HG03064 (cell line): ENCODE data around the gene PTPN21.

Experiments
- ATAC-seq: cut with Tn5 transposase; IDR thresholded peaks from one replicate; pipeline ENCODE4 v1.9.1; 2021; ENCODE audit warnings: low read depth; ENCODE audit not compliant: unreplicated experiment

The PTPN21 gene

DNA sequence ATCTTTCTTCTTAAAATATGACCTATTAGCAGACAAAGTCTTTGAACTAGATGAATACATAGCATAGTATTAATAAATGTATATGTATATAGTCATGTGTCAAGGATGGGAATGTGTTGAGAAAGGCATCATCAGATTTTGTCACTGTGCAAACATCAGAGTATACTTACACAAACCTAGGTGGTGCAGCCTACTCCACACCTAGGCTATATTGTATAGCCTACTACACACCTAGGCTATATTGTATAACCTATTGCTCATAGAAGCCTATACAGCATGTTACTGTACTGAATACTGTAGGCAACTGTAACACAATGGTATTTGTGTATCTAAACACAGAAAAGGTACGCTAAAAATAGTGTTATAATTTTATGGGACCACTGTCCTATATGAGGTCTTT is 47.6 kb downstream of the PTPN21 start:
- no peak for ATAC-seq

DNA sequence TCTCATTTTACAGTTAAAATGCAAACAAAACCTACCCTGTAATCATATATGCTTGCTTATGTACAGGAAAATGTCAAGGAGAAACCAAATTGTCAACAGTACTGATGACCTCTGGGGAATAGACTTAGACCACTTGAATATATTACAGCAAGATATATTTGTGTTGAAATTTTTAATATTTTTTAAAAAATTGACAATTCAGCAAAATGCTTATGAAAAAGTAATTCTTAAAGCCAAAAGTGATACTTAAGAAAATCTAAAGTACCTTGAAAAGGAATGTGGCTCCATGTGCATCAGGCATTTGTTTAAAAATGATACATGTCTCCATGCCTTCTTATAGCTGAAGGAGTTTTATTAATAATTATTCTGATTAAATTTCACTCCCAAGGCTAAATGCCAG is 49.2 kb downstream of the PTPN21 start:
- no peak for ATAC-seq

DNA sequence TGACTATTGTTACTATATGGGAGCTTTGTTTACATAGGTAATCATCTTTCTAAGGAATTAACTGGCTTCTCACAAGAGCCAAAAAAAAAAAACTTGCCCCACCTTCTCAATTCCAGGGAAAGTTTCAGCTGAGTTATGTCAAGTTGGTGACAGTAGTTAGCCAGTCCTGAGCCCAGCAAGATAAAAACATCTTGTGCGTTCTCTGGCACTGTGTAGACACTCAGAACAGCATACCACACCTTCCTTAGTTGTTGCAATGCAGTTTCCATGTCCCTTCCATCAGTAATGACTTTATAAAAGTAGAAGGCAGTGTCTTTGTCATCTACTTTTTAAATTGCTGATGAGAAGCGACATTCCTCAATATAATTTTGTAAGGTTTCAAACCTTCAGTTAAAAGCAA is 50.2 kb downstream of the PTPN21 start:
- ATAC-seq: no peak

DNA sequence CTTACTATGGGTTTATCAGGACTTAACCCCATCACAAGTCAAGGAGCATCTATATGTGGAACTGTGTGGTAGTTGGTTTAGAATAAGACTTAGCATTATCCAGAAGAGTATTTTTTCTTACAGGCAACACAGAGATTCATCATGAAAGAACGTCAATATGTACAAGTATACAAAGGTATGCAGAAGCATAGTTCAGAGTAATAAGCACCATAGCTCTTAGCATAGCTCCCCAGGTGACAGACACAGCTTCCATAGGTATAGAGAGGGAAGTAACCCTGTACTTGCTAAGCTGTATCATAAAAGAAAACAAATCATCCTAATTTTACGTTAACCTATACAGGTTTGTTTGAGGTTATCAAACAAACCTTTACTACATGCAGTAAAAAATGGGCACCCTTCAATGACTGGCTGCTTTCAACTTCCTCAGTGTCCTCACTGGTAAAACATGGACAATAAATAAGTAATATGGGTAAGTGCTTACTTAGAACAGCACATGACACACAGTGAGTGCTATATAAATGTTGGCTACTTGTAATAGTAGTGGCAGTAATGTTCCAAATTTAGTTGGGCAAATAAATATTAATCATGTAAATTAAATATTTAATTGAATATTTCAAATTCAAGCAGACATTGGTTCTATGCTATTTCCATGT is 50.9 kb downstream of the PTPN21 start:
- ATAC-seq: no peak

DNA sequence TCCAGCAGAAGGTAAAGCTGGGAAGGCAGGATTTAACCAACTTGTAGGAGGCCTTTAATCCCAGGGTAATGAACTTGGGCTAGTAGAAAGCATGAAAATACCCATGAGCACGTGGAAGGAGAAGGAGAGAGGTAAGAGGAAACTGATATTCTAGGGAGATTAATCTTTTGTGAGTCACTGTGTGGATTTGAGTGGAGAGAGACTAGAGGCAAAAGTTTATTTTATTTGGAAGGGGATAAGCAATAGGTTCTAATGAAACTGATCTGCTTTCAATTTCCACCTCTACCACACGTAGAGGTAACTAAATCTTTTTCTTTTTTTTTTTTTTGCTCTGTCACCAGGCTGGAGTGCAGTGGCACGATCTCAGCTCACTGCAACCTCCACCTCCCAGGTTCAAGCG is 52.1 kb downstream of the PTPN21 start:
- no peak for ATAC-seq

DNA sequence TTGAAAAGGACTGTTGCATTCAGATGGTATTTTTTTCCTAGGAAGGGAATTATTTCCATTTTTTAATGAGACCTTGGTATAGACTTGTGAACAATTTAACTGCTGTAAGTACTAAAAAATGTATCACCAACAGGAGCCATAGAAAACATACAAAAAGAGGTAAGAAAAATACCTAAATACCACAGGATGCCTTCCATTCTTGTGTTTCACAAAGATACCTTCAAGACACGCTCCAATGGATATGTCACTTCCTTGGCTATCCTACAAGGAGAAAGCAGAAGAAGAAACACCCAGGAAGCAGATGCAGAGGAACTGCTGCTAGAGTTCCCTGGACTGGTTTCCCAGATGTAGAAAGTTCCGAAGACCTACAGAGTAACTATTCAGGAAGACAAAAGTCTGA is 54.2 kb downstream of the PTPN21 start:
- ATAC-seq: no peak

DNA sequence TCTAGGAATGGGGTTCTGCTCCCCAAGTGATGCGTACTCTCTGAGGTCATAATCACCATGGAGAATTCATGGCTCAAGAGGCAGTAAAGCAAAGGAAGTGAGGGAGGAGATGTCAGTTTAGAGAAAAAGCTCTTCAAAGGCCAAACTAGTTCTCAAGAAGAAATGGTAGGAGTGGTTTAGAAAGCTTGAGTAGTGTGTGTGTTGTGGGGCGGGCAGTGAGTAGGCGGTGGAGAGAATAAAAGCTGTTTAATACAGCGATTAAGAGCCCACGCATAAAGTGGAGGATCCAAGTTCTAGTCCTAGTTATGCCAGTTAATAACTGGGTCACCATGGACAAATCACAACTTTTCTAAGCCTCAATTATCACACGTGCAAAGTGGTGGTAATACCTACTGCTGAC is 55.6 kb downstream of the PTPN21 start:
- no peak for ATAC-seq

DNA sequence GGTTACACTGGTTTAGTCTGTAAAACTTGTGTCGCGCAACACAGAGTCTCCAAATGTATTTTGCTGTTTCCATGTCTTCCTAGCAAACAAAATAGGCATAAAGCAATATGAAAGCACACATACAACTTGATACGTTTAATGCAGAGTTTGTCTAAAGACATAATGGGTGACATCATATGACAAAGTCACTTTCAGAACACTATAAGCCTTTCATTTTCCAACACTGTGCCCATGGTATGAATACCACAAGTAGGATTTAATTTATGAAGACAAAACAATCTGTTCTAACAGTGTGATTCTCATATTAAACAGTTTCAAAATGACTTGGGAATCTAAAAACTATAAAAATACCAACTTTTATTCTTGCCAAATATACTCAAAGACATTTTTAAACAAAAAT is 58.4 kb downstream of the PTPN21 start:
- no peak for ATAC-seq

DNA sequence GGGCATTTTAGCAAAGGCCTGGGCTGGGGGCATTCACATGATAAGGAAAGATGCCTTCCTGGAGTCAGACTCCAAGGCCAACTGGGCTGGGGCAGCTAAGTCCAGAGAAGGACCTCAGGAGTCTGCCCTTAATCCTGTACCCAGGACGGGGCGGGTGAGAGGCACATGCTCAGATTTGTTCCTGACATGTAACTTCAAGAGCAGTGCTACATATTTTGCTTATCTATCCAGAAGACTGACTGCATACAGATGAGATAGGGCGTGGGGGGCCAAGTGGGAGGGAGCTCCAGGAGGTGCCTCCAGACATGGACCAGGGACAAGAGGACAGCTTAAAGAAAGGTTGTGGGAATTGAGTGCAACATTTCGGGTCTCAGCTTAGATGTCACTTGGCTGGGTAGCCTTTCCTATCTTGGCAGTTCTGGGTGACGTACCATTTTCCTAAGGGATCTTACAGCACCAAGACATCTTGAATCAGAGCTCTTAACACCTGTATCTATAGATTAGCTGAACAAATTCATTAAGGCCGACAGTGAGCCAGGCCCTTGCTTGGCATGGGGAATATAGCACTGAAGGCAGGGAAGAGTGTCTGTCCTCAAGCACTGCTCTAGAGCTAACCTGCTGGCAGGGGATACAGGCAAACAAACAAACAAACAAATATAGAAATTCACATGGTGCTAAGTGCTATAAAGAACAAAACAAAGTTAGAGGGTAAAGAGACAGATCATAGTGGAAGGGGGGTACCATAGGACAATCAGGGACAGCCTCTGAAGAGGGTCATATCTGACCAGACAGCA is 61.2 kb downstream of the PTPN21 start:
- no peak for ATAC-seq

DNA sequence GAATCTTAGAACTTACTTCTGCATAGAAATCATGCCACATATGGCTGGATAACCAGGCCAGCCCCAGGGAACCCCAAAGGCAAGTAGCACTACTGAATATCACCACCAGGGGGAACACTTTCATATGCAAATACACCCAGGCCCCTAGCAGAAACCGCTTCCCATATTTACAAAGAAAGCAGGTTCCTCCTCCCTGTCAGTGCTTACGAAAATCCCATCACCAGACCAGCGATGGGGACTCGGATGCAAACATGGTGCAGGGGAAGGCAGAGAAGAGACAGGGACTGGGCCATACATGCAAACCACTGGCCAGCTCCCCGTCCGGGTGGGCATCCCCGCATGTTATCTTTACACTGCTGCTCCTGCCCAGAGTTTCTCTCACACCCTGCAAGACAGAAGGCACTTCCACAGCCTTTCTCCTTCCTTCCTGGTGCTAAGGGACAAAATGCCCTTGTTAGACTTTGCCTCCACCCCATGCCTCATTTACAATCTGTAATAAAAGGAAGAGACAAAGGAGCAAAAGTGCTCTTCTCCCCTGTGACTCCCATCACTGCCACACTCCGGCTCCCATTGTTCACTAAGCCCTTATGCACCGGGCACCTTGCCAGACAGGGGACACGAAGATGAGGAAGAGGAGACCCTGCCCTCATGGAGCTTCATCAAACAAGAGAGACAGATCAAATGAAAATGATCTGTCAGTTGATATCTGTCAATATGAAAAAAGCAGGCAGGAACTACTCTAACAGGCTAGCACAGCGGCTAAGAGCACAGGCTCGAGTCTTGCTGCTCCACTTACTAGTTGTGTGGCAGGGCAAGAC is 62.3 kb downstream of the PTPN21 start:
- ATAC-seq: peak; percentile 85

DNA sequence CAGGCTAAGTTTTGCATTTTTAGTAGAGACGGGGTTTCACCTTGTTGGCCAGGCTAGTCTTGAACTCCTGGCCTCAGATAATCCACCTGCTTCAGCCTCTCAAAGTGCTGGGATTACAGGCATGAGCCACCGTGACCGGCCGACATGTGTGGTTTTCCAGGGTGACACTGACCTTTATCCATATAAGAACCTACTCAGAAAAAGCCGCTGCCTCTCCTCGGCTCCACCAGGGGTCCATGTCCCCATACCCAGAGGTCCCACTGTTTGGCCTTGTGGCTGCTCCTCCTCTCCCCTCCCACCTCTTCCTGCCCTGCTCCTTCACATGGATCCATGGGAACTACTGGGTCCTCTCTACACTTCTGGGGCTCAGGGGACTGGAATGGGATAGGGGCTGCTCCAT is 64.6 kb downstream of the PTPN21 start:
- no peak for ATAC-seq

DNA sequence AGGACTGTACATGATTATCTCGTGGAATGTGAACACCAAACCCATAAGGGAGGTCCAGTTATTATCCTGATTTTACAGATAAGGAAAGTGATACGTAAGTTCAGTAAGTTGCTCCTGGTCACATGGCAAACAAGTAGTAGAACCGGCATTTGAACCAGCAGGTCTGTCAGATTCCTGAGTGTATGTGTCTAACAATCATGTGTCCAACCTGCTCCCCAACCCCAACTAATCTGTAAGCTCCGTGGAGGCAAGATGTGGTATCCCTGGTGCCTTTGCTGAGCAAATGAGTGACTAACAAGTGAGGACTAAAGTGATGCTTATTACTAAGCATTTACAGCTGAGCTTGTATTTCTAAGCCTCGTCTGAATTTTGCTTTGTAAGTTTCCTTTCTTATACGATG is 65.9 kb downstream of the PTPN21 start:
- ATAC-seq: no peak

DNA sequence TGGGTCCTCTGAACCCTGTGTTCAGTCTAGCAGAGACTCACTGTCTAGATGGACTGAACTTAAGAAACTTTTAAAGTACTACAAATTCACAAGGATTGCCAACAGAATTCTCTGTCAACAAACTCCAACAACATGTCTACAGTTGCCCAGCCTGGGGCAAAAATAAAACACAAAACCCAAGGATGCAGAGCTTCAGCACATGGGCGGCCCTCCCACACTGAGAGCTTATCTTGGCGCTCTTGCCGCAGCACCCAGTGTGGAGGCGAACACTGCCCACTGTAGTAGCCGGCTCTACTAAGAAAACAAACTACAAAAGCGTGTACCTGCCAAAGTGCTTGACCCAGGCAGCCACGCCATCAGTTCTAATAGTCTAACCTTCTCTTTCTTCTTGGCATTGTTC is 66.7 kb downstream of the PTPN21 start:
- no peak for ATAC-seq

DNA sequence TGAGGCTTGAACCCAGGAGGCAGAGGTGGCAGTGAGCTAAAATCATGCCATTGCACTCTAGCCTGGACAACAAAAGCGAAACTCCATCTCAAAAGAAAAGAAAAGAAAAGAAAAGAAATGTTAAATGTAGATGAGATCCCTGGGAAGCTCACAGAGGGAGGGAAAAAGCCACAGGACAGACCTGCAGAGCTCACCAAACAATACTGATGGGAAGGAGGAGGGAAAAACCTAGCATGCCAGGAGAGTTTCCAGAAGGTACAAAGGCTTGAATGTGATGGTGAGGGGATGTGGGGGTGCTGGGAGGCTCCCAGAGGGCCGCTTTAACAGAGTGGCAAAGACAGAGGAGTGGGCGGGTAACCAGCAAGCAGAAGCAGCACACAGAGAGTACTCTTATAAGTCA is 72.3 kb downstream of the PTPN21 start:
- ATAC-seq: no peak

DNA sequence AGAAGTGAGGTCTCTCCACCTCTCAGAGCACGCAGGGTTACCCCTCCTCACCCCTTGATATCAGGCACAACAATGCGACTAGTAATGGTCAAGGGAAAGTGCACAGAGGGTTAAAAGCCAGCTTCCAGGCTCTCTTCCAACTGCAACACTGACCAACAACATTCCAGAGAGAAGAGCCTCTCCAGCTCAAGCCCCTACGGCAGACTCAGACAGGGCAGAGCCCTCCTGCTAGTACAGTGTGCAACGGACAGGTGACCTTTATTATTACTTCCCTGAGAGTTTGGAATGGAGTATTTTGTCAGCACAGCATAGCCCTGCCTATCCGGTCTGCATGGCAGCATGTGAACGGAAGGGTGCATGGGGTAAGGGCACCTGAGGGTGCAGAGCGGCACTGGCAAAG is 73.0 kb downstream of the PTPN21 start:
- ATAC-seq: no peak

DNA sequence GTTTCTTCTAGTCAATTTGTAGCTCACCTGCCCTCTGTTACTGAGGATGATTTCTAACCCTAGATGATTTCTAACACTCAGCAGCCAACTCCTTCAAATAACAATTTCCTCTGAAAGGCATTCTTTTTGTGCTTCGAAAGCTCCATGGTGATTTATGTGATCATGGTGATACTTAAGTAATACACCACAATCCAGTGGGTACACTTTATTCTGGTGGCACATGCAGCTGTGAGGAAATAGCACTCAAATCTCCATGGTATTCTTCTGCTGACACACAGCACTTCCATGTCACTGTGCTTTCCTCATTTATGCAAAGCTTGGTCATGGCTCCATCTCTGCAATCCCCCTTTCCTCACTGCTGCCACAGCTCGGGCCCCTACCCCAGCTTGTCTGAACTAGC is 73.7 kb downstream of the PTPN21 start:
- ATAC-seq: no peak

DNA sequence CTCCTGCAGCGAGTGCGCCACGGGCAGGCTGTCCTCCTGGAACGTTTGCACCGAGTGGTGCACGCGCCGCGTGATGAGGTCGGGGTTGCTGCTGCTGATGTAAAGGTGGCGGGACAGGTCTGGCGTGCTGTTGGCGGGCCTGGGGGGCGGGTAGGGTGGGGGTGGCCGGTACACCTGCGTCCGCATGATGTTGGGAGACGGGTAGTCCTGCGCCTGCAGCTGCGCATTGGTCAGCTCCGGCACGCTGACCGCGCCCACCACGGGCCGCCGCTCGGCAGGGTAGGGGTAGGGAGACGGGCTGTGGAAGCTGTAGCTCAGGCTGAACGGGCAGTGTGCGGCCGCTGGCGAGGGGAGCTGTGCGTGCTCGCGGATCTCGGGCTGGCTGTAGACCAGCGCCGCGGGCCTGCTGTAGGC is 75.2 kb downstream of the PTPN21 start:
- no peak for ATAC-seq

DNA sequence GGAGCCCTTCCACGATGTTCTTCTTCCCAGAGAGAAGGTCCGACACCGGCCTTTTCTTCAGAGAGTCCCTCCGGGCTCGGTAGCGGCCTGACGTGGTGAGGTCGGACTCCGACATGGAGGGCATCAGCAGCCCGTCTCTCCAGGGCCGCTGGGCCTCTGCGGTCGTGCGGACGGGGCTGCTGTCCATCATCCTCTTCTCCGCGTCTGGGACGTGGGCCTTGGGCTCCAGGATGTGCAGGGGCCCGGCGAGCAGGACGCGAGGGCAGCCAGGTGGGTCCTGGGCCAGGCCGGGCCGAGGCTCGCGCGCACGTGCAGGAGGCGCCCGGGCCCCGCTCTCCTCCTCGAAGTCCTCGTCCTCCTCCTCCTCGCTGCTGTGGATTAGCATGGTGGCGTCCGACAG is 75.9 kb downstream of the PTPN21 start:
- no peak for ATAC-seq

DNA sequence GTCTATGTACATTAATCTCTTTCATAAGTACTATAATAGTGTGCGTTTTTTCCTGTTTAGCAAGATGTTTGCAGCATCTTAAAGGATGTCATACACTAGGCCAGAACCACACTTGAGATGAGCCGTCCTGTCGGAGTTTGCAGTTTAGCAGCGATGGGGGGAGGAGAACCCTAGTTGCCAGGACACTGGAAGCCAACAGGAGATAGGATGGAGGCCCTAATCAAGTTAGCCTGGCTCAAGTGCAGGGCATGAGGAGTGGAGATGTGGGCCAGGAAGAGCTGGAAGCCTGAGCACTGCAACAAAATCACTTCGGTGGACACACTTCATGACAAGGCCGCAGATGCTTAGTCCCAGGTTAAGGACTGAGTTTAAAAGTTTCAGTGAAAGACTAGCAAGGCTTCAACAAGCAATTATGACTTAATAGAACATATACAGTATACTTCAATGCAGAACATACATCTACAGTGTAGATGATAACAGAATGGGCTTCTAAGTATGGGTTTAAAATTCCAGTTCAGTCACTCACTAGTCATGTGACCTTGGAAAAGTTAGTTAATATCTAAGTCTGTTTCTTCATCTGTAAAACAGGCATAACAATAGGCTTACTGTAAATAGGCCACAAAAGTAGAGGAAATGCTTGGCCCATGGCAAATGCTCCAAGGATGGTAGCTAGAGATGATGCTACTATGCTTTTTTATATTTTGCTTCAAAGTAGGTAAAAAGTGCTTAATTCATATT is 77.1 kb downstream of the PTPN21 start:
- no peak for ATAC-seq

DNA sequence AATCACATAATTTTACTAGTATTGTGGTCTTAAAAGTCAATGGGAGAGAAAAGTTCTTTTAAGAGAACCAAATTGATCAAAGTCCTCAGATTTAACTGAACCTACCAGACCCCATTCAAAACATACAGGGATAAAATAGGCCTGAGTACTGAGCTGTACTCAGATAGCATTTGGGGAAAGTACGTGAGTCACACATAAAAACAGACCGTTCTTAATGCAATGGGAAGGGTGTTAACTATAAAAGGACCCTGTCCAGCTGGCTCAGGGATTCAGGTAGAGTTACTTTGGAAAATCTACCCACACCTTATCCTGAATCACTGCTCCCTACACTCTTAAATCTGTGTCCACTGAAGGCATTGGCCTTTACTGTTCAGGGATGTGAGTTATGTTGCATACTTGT is 78.0 kb downstream of the PTPN21 start:
- no peak for ATAC-seq

DNA sequence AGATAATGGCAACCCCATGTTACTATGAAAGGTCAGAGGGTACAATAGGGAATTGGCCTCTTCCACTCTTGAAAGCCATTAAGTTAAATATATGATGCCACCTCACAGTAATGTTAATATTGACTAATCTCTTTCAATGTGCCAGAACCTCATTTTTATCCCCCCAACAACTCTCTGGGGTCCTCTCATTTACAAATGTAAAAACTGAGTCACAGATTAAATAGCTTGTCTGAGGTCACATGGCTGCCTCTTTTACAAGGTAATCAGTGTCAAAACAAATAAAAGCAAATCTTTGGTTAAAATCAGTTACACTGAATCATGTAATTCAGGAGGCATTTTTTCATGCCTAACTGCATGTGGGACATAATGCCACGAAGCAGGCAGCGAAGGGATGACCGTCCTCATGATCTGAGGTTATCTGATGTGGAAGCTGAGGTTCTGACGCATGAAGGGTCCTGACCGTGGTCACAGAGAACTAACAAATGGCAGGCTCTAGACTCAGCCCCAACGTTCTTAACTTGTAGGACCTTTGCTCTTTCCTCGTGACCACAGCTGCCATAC is 78.5 kb downstream of the PTPN21 start:
- ATAC-seq: no peak
